ENCODE measurements around the gene WFDC1. TPM values are rescaled to one million over a fixed set of nuclear protein-coding genes. Genes with fewer than 3 reads are reported as not detected.
A peak's percentile ranks its signal among the peaks of the same experiment; 100 is the strongest.

The WFDC1 gene
- polyA plus RNA-seq, 2 donors = 4.0 to 4.5 TPM

DNA sequence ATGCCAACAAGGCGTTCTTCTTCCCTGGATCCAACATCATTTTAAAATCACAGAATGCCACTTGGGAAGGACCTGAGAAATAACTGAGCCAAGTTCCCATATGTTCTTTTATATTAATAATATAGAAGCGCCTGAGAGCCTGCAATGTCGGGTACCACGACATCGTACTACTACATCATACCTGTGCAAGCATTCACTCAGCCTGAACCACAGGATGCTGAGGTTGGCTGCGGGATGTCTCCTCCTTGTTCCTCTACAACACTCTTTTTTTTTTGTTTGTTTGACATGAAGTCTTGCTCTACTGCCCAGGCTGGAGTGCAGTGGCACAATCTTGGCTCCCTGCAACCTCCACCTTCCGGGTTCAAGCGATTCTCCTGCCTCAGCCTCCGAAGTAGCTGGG is 71.5 kb downstream of the WFDC1 start:
- no peak overlapping the region for H3K4me3 ChIP-seq (ENCODE audit: low read depth in 1 of 2, low read length in 2 of 2)
- H3K4me1 ChIP-seq (ENCODE audit: control insufficient read depth in 2 of 2, insufficient read depth in 2 of 2, low read length in 1 of 2) = peaks cover 0 to 4% of the 10 kb centered on the region in 2 donors
- H3K36me3 ChIP-seq (ENCODE audit: control insufficient read depth in 2 of 2, insufficient read depth in 2 of 2, low read length in 1 of 2) = no peaks in the 10 kb centered on the region
- no peaks in the 10 kb centered on the region for H3K9me3 ChIP-seq (ENCODE audit: control insufficient read depth in 2 of 2, insufficient read depth in 1 of 2, low read depth in 1 of 2, low read length in 1 of 2)
- WGBS, 2 donors = 83% methylated on average over 9 of the region's 9 CpGs
- H3K27ac ChIP-seq (ENCODE audit: low read depth in 2 of 2, low read length in 1 of 2) = no peak overlapping the region
- H3K27me3 ChIP-seq (ENCODE audit: control insufficient read depth in 1 of 2, insufficient read depth in 2 of 2, low read length in 2 of 2) = peaks cover 0 to 4% of the 10 kb centered on the region in 2 donors

- WGBS, 2 donors = 44 to 59% methylated on average over 9 of the region's 9 CpGs
- no peak overlapping the region for H3K4me3 ChIP-seq (ENCODE audit: low read depth in 1 of 2, low read length in 2 of 2)
- H3K9me3 ChIP-seq (ENCODE audit: control insufficient read depth in 2 of 2, insufficient read depth in 1 of 2, low read depth in 1 of 2, low read length in 1 of 2) = no peaks in the 10 kb centered on the region
- no peak overlapping the region for H3K27ac ChIP-seq (ENCODE audit: low read depth in 2 of 2, low read length in 1 of 2)
- H3K27me3 ChIP-seq (ENCODE audit: control insufficient read depth in 1 of 2, insufficient read depth in 2 of 2, low read length in 2 of 2) = peaks cover 0 to 4% of the 10 kb centered on the region in 2 donors
- peaks cover 0 to 4% of the 10 kb centered on the region in 2 donors for H3K4me1 ChIP-seq (ENCODE audit: control insufficient read depth in 2 of 2, insufficient read depth in 2 of 2, low read length in 1 of 2)
- no peaks in the 10 kb centered on the region for H3K36me3 ChIP-seq (ENCODE audit: control insufficient read depth in 2 of 2, insufficient read depth in 2 of 2, low read length in 1 of 2)
Measured at GRCh38 chr16:84367297-84367680, 72.6 kb downstream of the WFDC1 start.

- Histone ChIP-seq H3K4me1 (ENCODE audit: control insufficient read depth in 2 of 2, insufficient read depth in 2 of 2, low read length in 1 of 2) (peaks cover 0 to 4% of the 10 kb centered on the region in 2 donors), H3K36me3 (ENCODE audit: control insufficient read depth in 2 of 2, insufficient read depth in 2 of 2, low read length in 1 of 2) (no peaks in the 10 kb centered on the region), H3K27me3 (ENCODE audit: control insufficient read depth in 1 of 2, insufficient read depth in 2 of 2, low read length in 2 of 2) (peaks cover 0 to 4% of the 10 kb centered on the region in 2 donors), H3K9me3 (ENCODE audit: control insufficient read depth in 2 of 2, insufficient read depth in 1 of 2, low read depth in 1 of 2, low read length in 1 of 2) (no peaks in the 10 kb centered on the region), H3K27ac (ENCODE audit: low read depth in 2 of 2, low read length in 1 of 2) (no peak overlapping the region), H3K4me3 (ENCODE audit: low read depth in 1 of 2, low read length in 2 of 2) (peak overlapping the region; percentile 24 to 35)
- WGBS, 2 donors = 28 to 32% methylated on average over 27 of the region's 27 CpGs
Measured at GRCh38 chr16:84367750-84368307, 73.2 kb downstream of the WFDC1 start.

- no peak within 1 kb of the TSS for H3K27ac ChIP-seq (ENCODE audit: low read depth in 2 of 2, low read length in 1 of 2)
Measured at GRCh38 chr16:84368308-84368996, 73.8 kb downstream of the WFDC1 start, which contains the start of gene ATP2C2. Gene ATP2C2, plus strand, starts transcription at chr16:84368538. Its CDS starts 78 bp downstream, at chr16:84368616.

GRCh38 chr16:84369105-84369504 is 74.4 kb downstream of the WFDC1 start:
- Histone ChIP-seq H3K27me3 (ENCODE audit: control insufficient read depth in 1 of 2, insufficient read depth in 2 of 2, low read length in 2 of 2) (peaks cover 0 to 4% of the 10 kb centered on the region in 2 donors), H3K4me1 (ENCODE audit: control insufficient read depth in 2 of 2, insufficient read depth in 2 of 2, low read length in 1 of 2) (peaks cover 0 to 4% of the 10 kb centered on the region in 2 donors), H3K9me3 (ENCODE audit: control insufficient read depth in 2 of 2, insufficient read depth in 1 of 2, low read depth in 1 of 2, low read length in 1 of 2) (no peaks in the 10 kb centered on the region), H3K4me3 (ENCODE audit: low read depth in 1 of 2, low read length in 2 of 2) (peak overlapping the region in 1 of 2 donors; percentile 35), H3K36me3 (ENCODE audit: control insufficient read depth in 2 of 2, insufficient read depth in 2 of 2, low read length in 1 of 2) (no peaks in the 10 kb centered on the region), H3K27ac (ENCODE audit: low read depth in 2 of 2, low read length in 1 of 2) (no peak overlapping the region)
- 60 to 61% methylated on average over 7 of the region's 7 CpGs for WGBS, 2 donors

More at GRCh38 chr16:84368308-84368996, 73.8 kb downstream of the WFDC1 start, which contains the start of gene ATP2C2:
- Histone ChIP-seq H3K9me3 (ENCODE audit: control insufficient read depth in 2 of 2, insufficient read depth in 1 of 2, low read depth in 1 of 2, low read length in 1 of 2) (no peaks in the 10 kb centered on the region), H3K4me1 (ENCODE audit: control insufficient read depth in 2 of 2, insufficient read depth in 2 of 2, low read length in 1 of 2) (peaks cover 0 to 4% of the 10 kb centered on the region in 2 donors), H3K4me3 (ENCODE audit: low read depth in 1 of 2, low read length in 2 of 2) (peak within 1 kb of the TSS; percentile 35 to 39), H3K36me3 (ENCODE audit: control insufficient read depth in 2 of 2, insufficient read depth in 2 of 2, low read length in 1 of 2) (no peaks in the 10 kb centered on the region), H3K27me3 (ENCODE audit: control insufficient read depth in 1 of 2, insufficient read depth in 2 of 2, low read length in 2 of 2) (peaks cover 0 to 4% of the 10 kb centered on the region in 2 donors)
- WGBS, 2 donors = 3 to 4% methylated on average over 59 to 66 of the region's 66 CpGs

- WGBS, 2 donors = 42 to 58% methylated on average over 11 of the region's 11 CpGs
Measured at GRCh38 chr16:84369938-84370627, 75.4 kb downstream of the WFDC1 start.

GRCh38 chr16:84370723-84371552 is 76.3 kb downstream of the WFDC1 start:
- no peak overlapping the region for H3K4me3 ChIP-seq (ENCODE audit: low read depth in 1 of 2, low read length in 2 of 2)
- 73 to 79% methylated on average over 8 of the region's 8 CpGs for WGBS, 2 donors
- no peaks in the 10 kb centered on the region for H3K36me3 ChIP-seq (ENCODE audit: control insufficient read depth in 2 of 2, insufficient read depth in 2 of 2, low read length in 1 of 2)
- H3K4me1 ChIP-seq (ENCODE audit: control insufficient read depth in 2 of 2, insufficient read depth in 2 of 2, low read length in 1 of 2) = peaks cover 0 to 4% of the 10 kb centered on the region in 2 donors
- peaks cover 0 to 4% of the 10 kb centered on the region in 2 donors for H3K27me3 ChIP-seq (ENCODE audit: control insufficient read depth in 1 of 2, insufficient read depth in 2 of 2, low read length in 2 of 2)
- no peak overlapping the region for H3K27ac ChIP-seq (ENCODE audit: low read depth in 2 of 2, low read length in 1 of 2)
- H3K9me3 ChIP-seq (ENCODE audit: control insufficient read depth in 2 of 2, insufficient read depth in 1 of 2, low read depth in 1 of 2, low read length in 1 of 2) = peaks cover 0 to 1% of the 10 kb centered on the region in 2 donors

More at GRCh38 chr16:84369938-84370627, 75.4 kb downstream of the WFDC1 start:
- Histone ChIP-seq H3K36me3 (ENCODE audit: control insufficient read depth in 2 of 2, insufficient read depth in 2 of 2, low read length in 1 of 2) (no peaks in the 10 kb centered on the region), H3K4me3 (ENCODE audit: low read depth in 1 of 2, low read length in 2 of 2) (no peak overlapping the region), H3K27me3 (ENCODE audit: control insufficient read depth in 1 of 2, insufficient read depth in 2 of 2, low read length in 2 of 2) (peaks cover 0 to 4% of the 10 kb centered on the region in 2 donors), H3K4me1 (ENCODE audit: control insufficient read depth in 2 of 2, insufficient read depth in 2 of 2, low read length in 1 of 2) (peaks cover 0 to 4% of the 10 kb centered on the region in 2 donors), H3K9me3 (ENCODE audit: control insufficient read depth in 2 of 2, insufficient read depth in 1 of 2, low read depth in 1 of 2, low read length in 1 of 2) (no peaks in the 10 kb centered on the region), H3K27ac (ENCODE audit: low read depth in 2 of 2, low read length in 1 of 2) (no peak overlapping the region)

DNA sequence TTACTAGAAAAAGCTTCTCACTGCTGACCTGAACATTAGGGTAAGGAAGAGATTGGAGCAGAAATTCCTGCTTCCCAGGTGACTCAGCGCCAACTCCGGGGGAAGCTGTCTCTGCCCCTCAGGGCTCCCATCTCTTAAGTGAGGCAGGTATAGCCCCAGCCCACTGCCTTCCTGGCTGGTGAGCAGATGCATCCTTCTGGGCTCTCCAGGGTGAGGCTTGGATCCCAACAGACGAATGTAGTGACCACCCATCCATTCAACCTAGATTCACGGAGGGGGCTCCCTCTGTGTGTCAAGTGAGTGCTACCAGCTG is 76.8 kb downstream of the WFDC1 start:
- peaks cover 0 to 4% of the 10 kb centered on the region in 2 donors for H3K27me3 ChIP-seq (ENCODE audit: control insufficient read depth in 1 of 2, insufficient read depth in 2 of 2, low read length in 2 of 2)

DNA sequence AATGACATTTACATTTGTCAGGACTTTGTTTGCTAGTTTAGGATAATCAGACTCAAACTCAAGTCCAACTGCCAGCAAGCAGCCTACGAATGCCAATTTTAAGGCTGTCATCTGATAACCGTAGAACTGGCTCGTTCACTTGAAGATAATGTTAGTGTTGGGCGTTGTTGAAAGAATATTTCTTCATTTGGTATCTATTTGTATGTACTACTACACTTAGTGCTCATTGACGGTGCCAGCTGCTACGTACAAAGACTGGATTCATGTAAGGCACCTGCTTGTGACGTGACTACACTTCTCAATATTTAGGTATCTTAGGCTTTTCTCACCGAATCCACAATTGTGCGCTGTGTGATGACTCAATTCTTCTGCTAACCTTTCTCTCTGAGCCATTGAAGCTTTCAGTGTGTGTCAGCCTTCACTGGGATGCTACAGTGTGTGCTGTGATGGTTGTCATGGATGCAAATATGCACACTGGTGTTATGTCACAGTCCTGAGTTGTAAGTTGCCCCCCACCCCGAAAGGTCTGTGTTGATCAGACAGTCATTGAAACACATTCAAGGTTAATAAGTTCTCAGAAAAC is 79.3 kb downstream of the WFDC1 start:
- Histone ChIP-seq H3K4me1 (ENCODE audit: control insufficient read depth in 2 of 2, insufficient read depth in 2 of 2, low read length in 1 of 2) (no peaks in the 10 kb centered on the region), H3K27ac (ENCODE audit: low read depth in 2 of 2, low read length in 1 of 2) (no peak overlapping the region), H3K27me3 (ENCODE audit: control insufficient read depth in 1 of 2, insufficient read depth in 2 of 2, low read length in 2 of 2) (no peaks in the 10 kb centered on the region), H3K36me3 (ENCODE audit: control insufficient read depth in 2 of 2, insufficient read depth in 2 of 2, low read length in 1 of 2) (no peaks in the 10 kb centered on the region), H3K4me3 (ENCODE audit: low read depth in 1 of 2, low read length in 2 of 2) (no peak overlapping the region), H3K9me3 (ENCODE audit: control insufficient read depth in 2 of 2, insufficient read depth in 1 of 2, low read depth in 1 of 2, low read length in 1 of 2) (peaks cover 0 to 2% of the 10 kb centered on the region in 2 donors)
- WGBS, 2 donors = 62 to 72% methylated on average over 10 of the region's 10 CpGs

More for the DNA sequence above, 76.8 kb downstream of the WFDC1 start:
- Histone ChIP-seq H3K4me3 (ENCODE audit: low read depth in 1 of 2, low read length in 2 of 2) (no peak overlapping the region), H3K9me3 (ENCODE audit: control insufficient read depth in 2 of 2, insufficient read depth in 1 of 2, low read depth in 1 of 2, low read length in 1 of 2) (peaks cover 0 to 2% of the 10 kb centered on the region in 2 donors), H3K36me3 (ENCODE audit: control insufficient read depth in 2 of 2, insufficient read depth in 2 of 2, low read length in 1 of 2) (no peaks in the 10 kb centered on the region), H3K4me1 (ENCODE audit: control insufficient read depth in 2 of 2, insufficient read depth in 2 of 2, low read length in 1 of 2) (peaks cover 0 to 4% of the 10 kb centered on the region in 2 donors), H3K27ac (ENCODE audit: low read depth in 2 of 2, low read length in 1 of 2) (no peak overlapping the region)
- WGBS, 2 donors = 69 to 75% methylated on average over 4 of the region's 4 CpGs
